Progenitor cell of endocrine pancreas (in vitro differentiated cells): ENCODE measurements around the gene DNPH1. TPM values are rescaled to one million over a fixed set of nuclear protein-coding genes. Genes with fewer than 3 reads are reported as not detected.

Source experiments
- DNase-seq: peaks from one replicate; pipeline ENCODE4 v3.0.0; 2021; ENCODE audit warnings: low spot score; ENCODE audit not compliant: unreplicated experiment
- H3K27ac Mint-ChIP-seq: 2 replicates; pipeline ENCODE4 v1.8.0; 2021; ENCODE audit warnings: mild to moderate bottlenecking, moderate library complexity, mixed read lengths
- H3K27me3 Mint-ChIP-seq: 2 replicates; pipeline ENCODE4 v1.8.0; 2021; ENCODE audit warnings: mixed read lengths
- H3K36me3 Mint-ChIP-seq: 2 replicates; pipeline ENCODE4 v1.8.0; 2022; ENCODE audit warnings: mixed read lengths; ENCODE audit not compliant: insufficient read depth
- H3K4me1 Mint-ChIP-seq: 2 replicates; pipeline ENCODE4 v1.8.0; 2021; ENCODE audit warnings: low read depth, mixed read lengths
- H3K4me3 Mint-ChIP-seq: 2 replicates; pipeline ENCODE4 v1.8.0; 2021; ENCODE audit warnings: low read depth, mild to moderate bottlenecking, moderate library complexity, mixed read lengths
- H3K9me3 Mint-ChIP-seq: 2 replicates; pipeline ENCODE4 v1.8.0; 2021; ENCODE audit warnings: low read depth, mixed read lengths
- total RNA-seq: library from RNA; stranded (reverse); gene quantifications from 2 replicates; pipeline ENCODE4 v1.2.1, GENCODE V29; 2021
- TF ChIP-seq, protein P1 (sequence below): fragments of 200-600 bp; sonication (generic); IDR thresholded peaks from one replicate; pipeline ENCODE4 v1.5.0; 2021; ENCODE audit warnings: antibody characterized with exemption, mild to moderate bottlenecking; ENCODE audit not compliant: unreplicated experiment

The DNPH1 gene
- total RNA-seq, 1 donor from 2014 or later, result 33.9 TPM

GRCh38 chr6:43246301-43247113 lies 17.2 kb upstream of the DNPH1 start:
- peak; percentile 61 for DNase-seq
- H3K36me3 Mint-ChIP-seq, result no peaks in the 10 kb centered on the region
- no peaks in the 10 kb centered on the region for H3K9me3 Mint-ChIP-seq
- H3K4me1 Mint-ChIP-seq, result peaks cover 9% of the 10 kb centered on the region
- H3K27me3 Mint-ChIP-seq, result peaks cover 18% of the 10 kb centered on the region
- TF ChIP-seq, protein P1, sequence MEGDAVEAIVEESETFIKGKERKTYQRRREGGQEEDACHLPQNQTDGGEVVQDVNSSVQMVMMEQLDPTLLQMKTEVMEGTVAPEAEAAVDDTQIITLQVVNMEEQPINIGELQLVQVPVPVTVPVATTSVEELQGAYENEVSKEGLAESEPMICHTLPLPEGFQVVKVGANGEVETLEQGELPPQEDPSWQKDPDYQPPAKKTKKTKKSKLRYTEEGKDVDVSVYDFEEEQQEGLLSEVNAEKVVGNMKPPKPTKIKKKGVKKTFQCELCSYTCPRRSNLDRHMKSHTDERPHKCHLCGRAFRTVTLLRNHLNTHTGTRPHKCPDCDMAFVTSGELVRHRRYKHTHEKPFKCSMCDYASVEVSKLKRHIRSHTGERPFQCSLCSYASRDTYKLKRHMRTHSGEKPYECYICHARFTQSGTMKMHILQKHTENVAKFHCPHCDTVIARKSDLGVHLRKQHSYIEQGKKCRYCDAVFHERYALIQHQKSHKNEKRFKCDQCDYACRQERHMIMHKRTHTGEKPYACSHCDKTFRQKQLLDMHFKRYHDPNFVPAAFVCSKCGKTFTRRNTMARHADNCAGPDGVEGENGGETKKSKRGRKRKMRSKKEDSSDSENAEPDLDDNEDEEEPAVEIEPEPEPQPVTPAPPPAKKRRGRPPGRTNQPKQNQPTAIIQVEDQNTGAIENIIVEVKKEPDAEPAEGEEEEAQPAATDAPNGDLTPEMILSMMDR, result no peak
- H3K27ac Mint-ChIP-seq, result peak overlapping the region; percentile 95
- no peak overlapping the region for H3K4me3 Mint-ChIP-seq

GRCh38 chr6:43243664-43244321 lies 14.5 kb upstream of the DNPH1 start:
- Mint-ChIP-seq H3K36me3 (no peaks in the 10 kb centered on the region), H3K27ac (no peak overlapping the region), H3K4me3 (no peak overlapping the region), H3K27me3 (peaks cover 6% of the 10 kb centered on the region), H3K9me3 (no peaks in the 10 kb centered on the region), H3K4me1 (peaks cover 9% of the 10 kb centered on the region)
- DNase-seq, result no peak
- TF ChIP-seq, protein P1, result no peak

DNA sequence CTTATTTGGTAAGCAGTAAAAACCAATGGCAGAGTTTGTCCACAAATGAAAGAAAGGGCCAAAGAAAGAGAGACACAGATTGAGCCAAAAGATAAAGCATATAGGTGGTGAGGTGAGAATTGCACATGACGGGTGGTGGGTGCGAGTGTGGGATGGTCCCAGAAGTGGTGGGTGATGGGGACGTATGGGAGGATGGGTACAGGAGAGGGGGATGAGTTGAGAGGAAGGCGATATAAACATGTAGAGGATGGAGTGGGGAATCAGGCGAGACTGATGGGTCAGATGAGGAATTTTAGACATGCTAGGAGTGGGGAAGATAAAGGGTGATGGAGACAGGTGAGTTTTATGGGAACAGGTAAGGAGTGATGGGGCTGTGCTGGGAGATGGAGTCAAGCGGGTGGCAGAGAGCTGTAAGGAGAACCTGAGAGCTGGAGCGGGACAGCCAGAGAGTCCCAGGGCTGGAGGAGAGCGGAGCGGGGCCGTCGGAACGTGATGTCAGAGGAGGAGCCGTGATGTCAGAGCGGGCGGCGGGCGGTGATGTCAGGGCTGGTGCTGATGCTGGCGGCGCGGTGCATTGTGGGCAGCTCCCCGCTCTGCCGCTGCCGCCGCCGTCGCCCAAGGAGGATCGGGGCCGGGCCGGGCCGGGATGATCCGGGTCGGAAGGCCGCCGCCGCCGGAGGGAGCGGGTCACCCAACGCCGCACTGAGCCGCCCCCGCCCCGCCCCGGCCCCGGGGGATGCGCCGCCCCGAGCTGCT lies 13.8 kb upstream of the DNPH1 start, which contains the start of gene TTBK1:
TSS of gene TTBK1 (plus strand) at position 574 of the 756 bp plus-strand sequence. CDS start 3,180 bp downstream, outside the sequence.
- Mint-ChIP-seq H3K27ac (no peak within 1 kb of the TSS), H3K4me1 (peaks cover 9% of the 10 kb centered on the region), H3K36me3 (no peaks in the 10 kb centered on the region), H3K4me3 (no peak within 1 kb of the TSS), H3K27me3 (peaks cover 10% of the 10 kb centered on the region), H3K9me3 (no peaks in the 10 kb centered on the region)
- DNase-seq, result no peak
- TF ChIP-seq, protein P1, result no peak

GRCh38 chr6:43241446-43241845 lies 12.2 kb upstream of the DNPH1 start:
- TF ChIP-seq, protein P1, result no peak
- no peak overlapping the region for H3K4me3 Mint-ChIP-seq
- H3K27ac Mint-ChIP-seq, result no peak overlapping the region

GRCh38 chr6:43240950-43241349 lies 11.7 kb upstream of the DNPH1 start:
- Mint-ChIP-seq H3K36me3 (no peaks in the 10 kb centered on the region), H3K27ac (no peak overlapping the region), H3K4me1 (no peaks in the 10 kb centered on the region), H3K9me3 (no peaks in the 10 kb centered on the region), H3K27me3 (peaks cover 18% of the 10 kb centered on the region), H3K4me3 (no peak overlapping the region)
- no peak for DNase-seq
- TF ChIP-seq, protein P1, result no peak

More at GRCh38 chr6:43241446-43241845, 12.2 kb upstream of the DNPH1 start:
- Mint-ChIP-seq H3K4me1 (peaks cover 3% of the 10 kb centered on the region), H3K9me3 (no peaks in the 10 kb centered on the region), H3K27me3 (peaks cover 16% of the 10 kb centered on the region), H3K36me3 (no peaks in the 10 kb centered on the region)
- no peak for DNase-seq
